ENCODE results near the gene ZNF804A.

ZNF804A gene

DNA sequence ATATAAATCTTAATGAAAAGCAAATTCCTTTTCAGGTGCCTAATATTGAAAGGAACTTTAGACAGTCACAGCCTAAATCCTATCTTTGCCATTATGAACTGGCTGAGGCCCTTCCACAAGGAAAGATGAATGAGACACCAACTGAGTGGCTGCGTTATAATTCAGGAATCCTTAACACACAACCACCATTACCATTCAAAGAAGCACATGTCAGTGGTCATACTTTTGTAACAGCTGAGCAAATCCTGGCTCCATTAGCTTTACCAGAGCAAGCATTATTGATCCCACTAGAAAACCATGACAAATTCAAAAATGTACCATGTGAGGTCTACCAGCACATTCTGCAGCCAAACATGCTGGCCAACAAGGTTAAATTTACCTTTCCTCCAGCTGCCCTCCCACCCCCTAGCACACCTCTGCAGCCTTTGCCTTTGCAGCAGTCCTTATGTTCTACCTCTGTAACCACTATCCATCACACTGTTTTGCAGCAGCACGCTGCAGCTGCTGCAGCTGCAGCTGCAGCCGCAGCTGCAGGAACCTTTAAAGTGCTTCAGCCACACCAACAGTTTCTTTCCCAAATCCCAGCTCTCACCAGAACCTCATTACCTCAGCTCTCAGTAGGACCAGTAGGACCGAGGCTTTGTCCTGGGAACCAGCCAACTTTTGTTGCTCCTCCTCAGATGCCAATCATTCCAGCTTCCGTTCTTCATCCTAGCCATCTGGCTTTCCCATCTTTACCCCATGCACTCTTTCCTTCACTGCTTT is 340.1 kb downstream of the ZNF804A start:
- no peak for DNase-seq (ENCODE audit: low read depth in 2 of 2)

GRCh38 chr2:184945326-184945725 is 347.0 kb downstream of the ZNF804A start:
- no peak for DNase-seq (ENCODE audit: low read depth in 2 of 2)

DNA sequence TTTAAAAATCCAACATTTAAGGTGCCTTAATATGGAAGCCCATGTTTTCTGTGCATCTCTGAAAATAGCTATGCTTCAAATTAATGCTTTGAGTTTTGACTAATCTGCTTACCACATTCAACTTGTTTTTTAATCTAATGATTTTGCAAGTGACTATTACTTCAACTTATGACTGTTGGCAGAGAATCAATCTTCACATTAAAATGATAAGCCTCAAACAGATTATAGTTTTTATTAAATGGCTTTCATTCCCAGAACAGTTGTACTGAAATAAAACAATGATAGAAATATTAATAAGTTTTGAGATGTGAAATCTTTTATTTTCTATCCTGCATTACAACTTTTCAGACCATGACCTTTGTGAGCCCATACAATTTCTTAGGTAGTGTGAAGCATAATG is 347.5 kb downstream of the ZNF804A start:
- DNase-seq (ENCODE audit: low read depth in 2 of 2) = no peak

GRCh38 chr2:184956856-184957255 is 358.5 kb downstream of the ZNF804A start:
- DNase-seq (ENCODE audit: low read depth in 2 of 2) = no peak

DNA sequence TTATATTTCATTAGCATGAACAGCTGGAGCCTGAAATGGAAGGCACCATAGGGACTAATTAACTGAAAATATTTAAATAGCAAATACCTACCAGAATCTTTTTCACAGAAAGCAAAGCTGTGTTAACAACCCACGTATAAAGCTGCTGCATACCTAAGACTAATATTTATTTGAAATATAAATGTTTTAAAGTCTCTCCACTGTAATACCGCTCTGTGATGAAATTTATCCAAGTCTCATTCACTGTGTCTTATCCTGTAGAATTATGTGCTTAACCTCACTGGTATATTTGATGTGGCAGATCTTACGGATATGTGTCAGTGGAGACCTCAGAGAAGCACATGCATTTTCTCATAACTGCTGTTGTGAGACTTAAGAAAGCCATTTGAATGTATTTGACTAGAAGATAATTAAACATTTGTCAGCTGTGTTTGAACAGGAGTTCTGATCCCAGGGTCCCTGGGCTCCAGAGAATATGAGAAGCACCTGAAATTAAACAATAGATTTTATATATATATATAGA is 373.3 kb downstream of the ZNF804A start:
- DNase-seq (ENCODE audit: low read depth in 2 of 2) = no peak
